GM21367 (cell line): ENCODE results near the gene HPS1.

Experiments used
- ATAC-seq: cut with Tn5 transposase; IDR thresholded peaks from one replicate; pipeline ENCODE4 v1.9.1; 2021; ENCODE audit not compliant: unreplicated experiment

Gene HPS1

DNA sequence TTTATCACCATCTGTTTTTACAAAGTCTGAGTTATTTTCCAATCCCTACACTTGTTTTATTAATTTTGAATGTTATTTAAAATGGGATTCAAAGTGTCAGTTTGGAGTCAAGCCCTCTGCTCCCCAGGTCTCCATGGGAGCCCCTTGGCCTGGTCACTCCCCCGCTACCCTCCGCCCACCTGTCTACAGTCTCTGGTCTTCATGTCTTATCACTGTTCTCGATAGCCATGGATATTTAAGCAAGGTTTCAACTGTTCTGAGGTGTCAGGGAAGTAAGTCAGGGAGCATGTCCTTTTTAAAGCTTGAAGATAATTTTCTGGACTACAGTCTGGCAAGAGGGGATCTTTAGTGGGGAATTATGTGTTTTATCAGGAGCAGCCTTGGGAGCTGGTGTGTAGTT is 19.1 kb upstream of the HPS1 start:
- ATAC-seq = no peak

DNA sequence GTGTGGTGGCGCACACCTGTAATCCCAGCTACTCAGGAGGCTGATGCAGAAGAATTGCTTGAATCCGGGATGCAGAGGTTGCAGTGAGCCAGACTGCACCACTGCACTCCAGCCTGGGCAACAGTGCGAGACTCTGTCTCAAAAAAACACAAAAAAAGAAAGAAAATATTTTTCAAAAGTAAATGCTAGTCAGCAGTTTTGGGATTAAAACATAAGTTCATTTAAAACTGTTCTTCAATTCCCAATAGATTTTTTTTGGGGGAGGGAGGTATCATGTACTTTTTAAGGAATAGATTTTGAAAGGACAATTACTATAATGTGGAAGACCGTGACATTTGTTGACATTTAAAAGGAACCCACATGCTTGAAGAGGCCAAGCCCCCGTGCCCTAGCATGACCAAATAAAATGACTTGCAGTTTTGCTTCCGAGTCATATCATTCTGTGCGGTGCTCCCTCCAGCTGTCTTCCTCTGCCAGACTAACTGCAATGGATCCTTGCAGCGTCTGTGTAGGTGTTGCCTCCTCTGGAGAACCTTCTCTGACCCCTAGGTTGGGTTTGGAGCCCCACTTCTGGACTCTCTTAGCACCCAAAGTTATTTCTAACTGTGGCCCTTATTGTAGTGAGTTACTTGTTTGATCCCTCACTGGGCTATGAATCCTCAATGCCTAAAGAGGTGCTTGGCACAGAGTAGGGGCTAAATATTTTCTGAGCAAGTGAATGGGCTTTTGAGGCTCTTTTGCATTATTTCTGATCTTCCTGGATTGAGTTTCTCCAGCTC is 17.4 kb upstream of the HPS1 start:
- no peak for ATAC-seq

DNA sequence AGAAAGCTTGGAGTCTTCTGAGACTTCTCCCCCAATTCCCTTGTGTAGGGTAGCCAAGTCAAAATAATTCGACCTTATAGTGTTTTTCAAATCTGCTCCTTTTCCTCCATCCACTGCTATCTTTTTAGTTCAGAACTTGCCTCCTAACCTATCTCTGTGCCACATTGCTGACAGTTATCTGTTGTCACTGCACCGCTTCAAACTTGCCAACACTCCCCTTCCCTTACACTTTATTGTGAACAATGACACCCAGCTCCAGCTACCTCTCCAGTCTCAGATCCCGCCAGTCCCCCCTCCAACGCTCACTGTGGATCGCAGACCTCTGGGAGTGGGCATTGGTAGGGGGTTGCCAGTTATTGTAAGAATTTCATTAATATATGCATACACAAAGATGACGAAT is 16.3 kb upstream of the HPS1 start:
- ATAC-seq = no peak

- no peak for ATAC-seq
Observed at GRCh38 chr10:98461500-98461842, 14.7 kb upstream of the HPS1 start.

GRCh38 chr10:98460837-98461499 is 14.2 kb upstream of the HPS1 start:
- ATAC-seq = no peak

DNA sequence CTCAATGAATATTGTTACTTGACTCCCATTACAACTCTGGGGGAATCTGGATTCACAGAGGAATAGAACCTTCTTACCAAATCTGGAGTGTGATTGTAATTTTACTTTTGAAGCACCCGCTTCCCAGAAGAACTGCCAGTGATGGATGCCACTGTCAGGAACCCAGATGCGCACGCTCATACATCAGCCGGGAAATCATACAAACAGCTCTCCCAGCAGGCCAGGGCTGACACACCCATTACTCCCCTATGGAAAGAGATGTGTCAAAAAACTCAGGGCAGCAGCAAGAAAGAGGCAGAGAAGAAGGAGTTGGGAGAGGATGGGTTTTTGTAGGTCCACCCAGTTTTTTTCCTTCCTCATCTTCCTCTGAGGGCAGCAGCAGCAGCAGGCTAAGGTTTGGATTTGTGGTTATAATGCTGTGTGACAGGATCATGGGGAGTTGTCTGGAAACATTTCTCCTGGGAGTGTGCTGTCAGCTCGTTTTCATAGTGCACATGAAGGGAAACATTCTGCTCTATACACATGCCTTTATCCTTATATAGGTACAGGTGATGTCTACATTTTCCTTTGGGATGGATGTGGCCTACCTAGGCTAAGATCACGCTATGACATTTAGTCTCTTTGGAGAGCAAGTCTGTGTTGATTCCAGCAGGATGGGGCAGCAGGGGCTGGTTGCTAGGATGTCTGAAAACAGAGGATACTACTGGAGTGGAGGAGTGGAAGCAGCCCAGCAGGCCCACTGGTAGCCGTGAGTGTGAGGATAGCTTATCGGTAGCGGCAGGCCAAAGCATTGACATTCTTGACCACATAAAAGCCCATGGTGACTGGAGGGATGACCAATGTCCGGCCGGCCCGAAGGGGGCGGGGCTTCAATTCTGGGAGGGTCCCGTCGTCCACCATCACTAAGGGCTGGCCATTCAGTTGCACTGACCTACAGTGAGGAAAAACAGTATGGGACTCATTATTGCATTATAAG is 12.4 kb upstream of the HPS1 start:
- ATAC-seq = no peak

DNA sequence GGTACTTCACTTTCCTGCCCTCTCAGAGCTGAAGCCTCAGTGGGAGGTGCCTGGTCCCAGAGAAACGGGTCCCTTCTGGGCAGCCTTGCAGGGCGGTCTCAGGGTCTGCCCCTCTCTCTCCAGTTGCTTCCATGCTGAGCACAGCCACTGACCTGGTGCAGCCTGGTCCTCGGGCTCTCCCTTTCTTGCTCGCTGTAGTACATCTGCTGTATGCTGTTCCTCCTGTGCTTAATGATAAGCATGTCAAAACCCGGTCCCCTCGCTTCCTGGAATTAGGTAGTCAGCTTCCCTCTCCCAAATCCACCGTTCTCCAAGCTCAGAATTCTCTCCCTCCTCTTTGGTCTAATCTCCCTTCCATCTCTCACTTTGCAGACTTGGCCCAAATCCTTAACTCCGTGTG is 11.0 kb upstream of the HPS1 start:
- ATAC-seq = no peak

GRCh38 chr10:98456686-98457482 is 10.1 kb upstream of the HPS1 start:
- no peak for ATAC-seq

- ATAC-seq = no peak
Observed at GRCh38 chr10:98456043-98456570, 9.4 kb upstream of the HPS1 start.

DNA sequence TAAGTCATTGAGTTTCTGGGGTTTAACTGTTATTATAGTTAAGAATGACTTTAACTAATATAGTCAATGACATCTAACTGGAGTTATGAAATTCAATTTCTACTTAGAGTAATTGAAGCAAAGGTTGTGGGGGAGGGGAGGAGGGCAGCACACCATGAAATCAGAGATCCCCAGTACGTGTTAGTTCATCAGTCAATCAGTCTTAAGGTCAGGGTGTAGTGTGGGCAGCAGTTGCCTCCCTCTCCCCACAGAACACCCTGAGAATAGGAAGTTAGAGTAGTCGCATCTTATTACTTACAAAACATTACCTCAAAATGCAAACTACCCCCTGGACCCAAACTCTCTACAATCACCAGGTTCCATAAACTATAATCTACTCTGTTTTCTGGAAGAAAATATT is 7.0 kb upstream of the HPS1 start:
- no peak for ATAC-seq

DNA sequence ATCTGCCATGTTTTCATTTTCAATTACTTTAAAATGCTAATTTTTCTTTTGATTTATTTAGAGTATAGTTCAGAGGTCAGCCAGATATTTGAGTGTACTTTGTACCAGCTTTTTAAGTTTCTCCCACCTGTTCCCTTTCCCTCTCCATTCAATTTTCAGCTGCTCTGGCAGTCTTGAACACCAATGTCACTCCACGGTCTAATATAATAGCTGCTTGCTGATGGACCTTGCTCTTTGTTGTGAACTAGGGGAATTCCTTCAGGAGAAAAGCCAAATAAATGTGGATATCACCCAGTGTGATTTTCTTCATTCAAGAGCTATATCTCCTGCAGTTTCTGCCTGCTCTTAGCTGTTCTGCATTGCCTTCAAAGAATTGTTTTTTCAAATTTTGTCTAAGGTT is 3.9 kb upstream of the HPS1 start:
- ATAC-seq = no peak

DNA sequence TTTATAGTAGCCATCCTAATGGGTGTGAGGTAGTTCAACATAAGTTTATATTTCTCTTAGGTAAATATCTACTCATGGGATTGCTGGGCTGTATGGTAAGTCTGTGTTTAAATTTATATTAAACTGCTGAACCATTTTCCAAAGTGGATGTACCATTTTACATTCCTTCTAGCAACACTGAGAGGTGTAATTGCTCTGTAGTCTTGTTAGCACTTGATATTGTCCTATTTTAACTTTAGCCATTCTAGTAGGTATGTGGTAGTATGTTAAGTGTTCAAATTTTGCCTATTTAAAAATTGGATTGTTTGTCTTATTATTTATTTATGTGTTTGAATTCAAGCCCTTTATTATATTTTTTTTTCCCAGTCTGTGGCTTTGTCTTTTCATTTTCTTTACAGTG is 2.6 kb upstream of the HPS1 start:
- ATAC-seq = no peak

DNA sequence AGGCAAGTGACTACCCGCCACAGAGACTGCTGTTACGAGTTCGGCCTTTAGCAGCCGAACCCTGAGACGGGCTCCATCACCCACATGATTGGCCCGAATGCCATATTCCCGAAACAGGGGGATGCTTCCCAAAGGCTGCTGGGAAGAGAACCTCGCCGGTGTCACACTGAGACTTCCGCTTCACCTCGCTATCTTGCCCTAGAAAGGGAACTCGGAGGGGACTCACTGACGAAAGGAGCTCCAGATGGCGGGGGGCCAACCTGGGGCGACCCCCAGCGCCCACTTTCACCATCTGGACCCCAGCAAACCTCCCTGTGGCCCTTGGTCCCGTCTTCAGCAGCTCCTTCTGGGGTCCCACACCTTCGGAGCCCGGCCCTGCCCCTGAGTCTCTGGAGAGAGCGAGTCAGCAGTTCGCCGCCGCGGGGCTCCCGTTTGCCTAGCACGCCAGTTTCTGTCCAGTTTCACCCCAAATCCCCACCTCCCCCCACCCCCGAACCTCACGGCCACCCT is 529 bp downstream of the HPS1 start:
- peak; percentile 18 for ATAC-seq

DNA sequence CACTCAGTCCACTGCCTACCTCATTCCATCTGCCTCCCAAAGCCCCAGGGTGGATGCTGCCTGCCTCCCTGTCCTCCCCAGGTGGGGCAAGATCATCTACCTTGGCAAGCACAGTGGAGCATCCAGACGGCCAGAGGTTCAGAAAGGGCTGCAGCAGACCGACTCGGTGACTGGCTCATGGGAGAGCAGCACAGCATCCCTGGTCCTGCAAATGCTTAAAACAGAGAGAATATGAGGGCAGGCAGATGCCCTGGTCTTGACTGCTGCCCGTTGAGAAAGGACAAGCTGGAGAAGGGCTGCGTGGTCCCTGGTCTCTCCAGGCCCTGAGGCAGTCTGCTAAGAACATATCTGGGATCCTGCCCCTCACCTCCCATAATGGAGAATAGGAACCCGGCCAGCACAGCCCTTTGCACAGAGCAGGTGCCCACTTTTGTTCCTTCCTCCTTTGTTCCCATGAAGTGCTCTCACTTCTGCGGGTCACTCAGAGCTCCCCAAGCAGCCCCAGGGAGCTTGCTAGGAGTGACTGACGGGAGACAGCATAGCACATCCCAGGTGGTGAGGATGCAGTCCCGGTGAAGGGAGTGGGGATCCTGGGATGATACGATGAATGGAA is 1.4 kb downstream of the HPS1 start:
- ATAC-seq = no peak

DNA sequence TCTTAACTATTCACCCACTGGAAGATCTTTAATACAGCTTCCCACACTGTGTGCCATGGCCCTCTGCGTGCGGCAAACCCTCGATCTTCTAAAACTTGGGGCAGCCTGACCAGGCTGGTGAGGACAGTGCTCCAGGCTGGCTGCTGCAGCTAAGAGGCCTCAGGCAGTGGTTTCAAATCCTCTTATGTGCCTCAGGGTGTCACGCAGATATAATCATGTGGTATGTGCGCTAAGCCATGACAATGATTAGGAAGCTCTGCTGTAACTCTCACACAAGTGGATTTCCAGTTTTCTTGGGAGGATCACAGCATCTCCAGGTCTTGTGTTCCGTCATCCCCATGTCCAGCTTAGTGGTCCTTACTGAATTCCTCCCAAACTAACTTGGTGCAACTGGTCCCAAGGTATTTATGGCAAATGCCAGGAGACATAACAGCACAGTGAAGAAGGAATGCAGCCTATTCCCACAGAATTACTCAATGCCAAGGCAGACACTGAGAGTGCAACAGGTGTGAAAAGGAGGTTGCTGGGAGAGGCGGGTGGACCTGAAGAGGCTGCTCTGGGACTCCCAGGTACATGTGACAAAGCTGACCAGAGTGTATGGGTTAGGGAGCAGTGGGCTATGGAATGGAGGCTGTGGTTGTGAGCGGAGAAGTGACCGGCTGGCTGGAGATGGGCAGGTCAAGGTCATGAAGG is 2.3 kb downstream of the HPS1 start:
- ATAC-seq = no peak

GRCh38 chr10:98438715-98439114 is 8.0 kb downstream of the HPS1 start:
- no peak for ATAC-seq

GRCh38 chr10:98436704-98437103 is 10.0 kb downstream of the HPS1 start:
- no peak for ATAC-seq

DNA sequence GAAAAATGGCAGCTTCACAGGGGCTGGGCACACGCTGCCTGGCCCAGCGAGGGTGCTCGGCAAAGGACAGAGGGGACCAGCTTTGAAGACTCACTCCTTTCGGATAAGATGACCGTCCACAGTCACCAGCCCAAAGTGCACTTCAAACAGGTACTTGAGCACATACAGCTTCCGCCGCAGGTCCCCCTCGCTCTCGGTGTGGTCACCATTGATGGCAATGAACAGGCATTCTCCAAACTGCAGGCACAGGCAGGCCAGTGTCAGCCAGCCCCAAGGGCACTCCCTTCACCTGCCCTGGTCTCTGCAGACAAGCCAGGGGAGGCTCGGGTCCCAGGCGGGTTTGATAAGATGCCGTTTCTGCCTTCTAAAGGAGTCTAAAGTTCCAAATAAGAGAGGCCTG is 11.6 kb downstream of the HPS1 start:
- ATAC-seq = no peak
